ENCODE data around the gene HOXB13.

HOXB13 gene

GRCh38 chr17:48704361-48705248, 23.9 kb downstream of the HOXB13 start:
- ChIA-PET POLR2A (no interaction called here), CTCF (interaction anchor here (1.2 to 2.2 kb wide), 6 partner anchors 15 to 174 kb away, joined by 3 to 18 read pairs (median 6); partner anchors contain the start of gene PRAC2)
- DNase-seq (ENCODE audit: low read depth, low spot score) = no peak
- TF ChIP-seq, protein P1, sequence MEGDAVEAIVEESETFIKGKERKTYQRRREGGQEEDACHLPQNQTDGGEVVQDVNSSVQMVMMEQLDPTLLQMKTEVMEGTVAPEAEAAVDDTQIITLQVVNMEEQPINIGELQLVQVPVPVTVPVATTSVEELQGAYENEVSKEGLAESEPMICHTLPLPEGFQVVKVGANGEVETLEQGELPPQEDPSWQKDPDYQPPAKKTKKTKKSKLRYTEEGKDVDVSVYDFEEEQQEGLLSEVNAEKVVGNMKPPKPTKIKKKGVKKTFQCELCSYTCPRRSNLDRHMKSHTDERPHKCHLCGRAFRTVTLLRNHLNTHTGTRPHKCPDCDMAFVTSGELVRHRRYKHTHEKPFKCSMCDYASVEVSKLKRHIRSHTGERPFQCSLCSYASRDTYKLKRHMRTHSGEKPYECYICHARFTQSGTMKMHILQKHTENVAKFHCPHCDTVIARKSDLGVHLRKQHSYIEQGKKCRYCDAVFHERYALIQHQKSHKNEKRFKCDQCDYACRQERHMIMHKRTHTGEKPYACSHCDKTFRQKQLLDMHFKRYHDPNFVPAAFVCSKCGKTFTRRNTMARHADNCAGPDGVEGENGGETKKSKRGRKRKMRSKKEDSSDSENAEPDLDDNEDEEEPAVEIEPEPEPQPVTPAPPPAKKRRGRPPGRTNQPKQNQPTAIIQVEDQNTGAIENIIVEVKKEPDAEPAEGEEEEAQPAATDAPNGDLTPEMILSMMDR (IDR thresholded peaks at IDR 0.05; ENCODE audit: insufficient read depth, low read length, missing control alignments) = no peak
- H3K4me3 ChIP-seq (ENCODE audit: low read depth, low read length) = no peak overlapping the region

- ChIA-PET POLR2A (no interaction called here), CTCF (interaction anchor here (0.9 to 3.3 kb wide), 5 partner anchors 22 to 331 kb away, joined by 3 to 17 read pairs (median 3); no protein-coding TSS in a partner anchor)
- no peak overlapping the region for H3K4me3 ChIP-seq (ENCODE audit: low read depth, low read length)
- TF ChIP-seq, protein P1 (IDR thresholded peaks at IDR 0.05; ENCODE audit: insufficient read depth, low read length, missing control alignments) = no peak
- DNase-seq (ENCODE audit: low read depth, low spot score) = no peak
Observed at GRCh38 chr17:48701864-48702532, 26.6 kb downstream of the HOXB13 start.

DNA sequence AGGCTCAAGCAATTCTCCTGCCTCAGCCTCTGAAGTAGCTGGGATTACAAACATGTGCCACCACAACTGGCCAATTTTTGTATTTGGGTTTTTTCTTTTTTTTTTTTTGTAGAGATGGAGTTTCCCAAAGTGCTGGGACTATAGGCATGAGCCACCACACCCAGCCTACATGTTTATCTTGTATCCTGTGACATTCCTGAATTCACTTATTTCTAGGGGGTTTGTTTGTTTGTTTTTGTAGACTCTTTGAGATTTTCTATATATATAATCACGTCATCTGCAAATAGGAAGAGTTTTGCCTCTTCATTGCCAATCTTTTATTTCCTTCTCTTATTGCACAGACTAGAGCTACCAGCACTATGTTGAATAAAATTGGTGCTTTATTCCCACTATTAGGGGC, 35.4 kb downstream of the HOXB13 start:
- DNase-seq (ENCODE audit: low read depth, low spot score) = no peak
- POLR2A ChIA-PET = no interaction called here
- H3K4me3 ChIP-seq (ENCODE audit: low read depth, low read length) = no peak overlapping the region
- TF ChIP-seq, protein P1 (IDR thresholded peaks at IDR 0.05; ENCODE audit: insufficient read depth, low read length, missing control alignments) = no peak
- CTCF ChIA-PET = interaction anchor here (1.3 to 1.5 kb wide), 3 partner anchors 10 to 22 kb away, joined by 3 to 6 read pairs (median 5); no protein-coding TSS in a partner anchor

DNA sequence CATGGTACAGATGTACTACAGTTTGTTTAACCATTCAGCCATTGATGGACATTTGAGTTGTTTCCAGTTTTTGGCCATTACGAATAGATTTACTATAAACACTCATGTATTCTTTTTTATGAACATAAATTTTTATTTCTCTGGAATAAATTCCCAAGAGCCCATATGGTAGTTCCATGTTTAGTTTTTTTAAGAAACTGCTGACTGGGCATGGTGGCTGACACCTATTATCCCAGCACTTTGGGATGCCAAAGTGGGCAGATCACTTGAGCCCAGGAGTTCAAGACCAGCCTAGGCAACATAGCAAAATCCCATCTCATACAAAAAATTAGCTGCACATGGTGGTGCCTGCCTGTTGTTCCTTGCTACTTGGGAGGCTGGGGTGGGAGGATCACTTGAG, 36.5 kb downstream of the HOXB13 start:
- CTCF ChIA-PET = interaction anchor here (1.3 kb wide), 1 partner anchor 9 kb away, joined by 3 read pairs; no protein-coding TSS in a partner anchor

GRCh38 chr17:48690655-48691054, 37.9 kb downstream of the HOXB13 start:
- ChIA-PET CTCF (interaction anchor here (1.0 to 1.1 kb wide), 2 partner anchors 12 to 114 kb away, joined by 3 to 5 read pairs; no protein-coding TSS in a partner anchor), POLR2A (no interaction called here)
- no peak overlapping the region for H3K4me3 ChIP-seq (ENCODE audit: low read depth, low read length)
- TF ChIP-seq, protein P1 (IDR thresholded peaks at IDR 0.05; ENCODE audit: insufficient read depth, low read length, missing control alignments) = no peak
- no peak for DNase-seq (ENCODE audit: low read depth, low spot score)

More for the DNA sequence above, 36.5 kb downstream of the HOXB13 start:
- POLR2A ChIA-PET = no interaction called here
- DNase-seq (ENCODE audit: low read depth, low spot score) = no peak
- TF ChIP-seq, protein P1 (IDR thresholded peaks at IDR 0.05; ENCODE audit: insufficient read depth, low read length, missing control alignments) = no peak
- H3K4me3 ChIP-seq (ENCODE audit: low read depth, low read length) = no peak overlapping the region

DNA sequence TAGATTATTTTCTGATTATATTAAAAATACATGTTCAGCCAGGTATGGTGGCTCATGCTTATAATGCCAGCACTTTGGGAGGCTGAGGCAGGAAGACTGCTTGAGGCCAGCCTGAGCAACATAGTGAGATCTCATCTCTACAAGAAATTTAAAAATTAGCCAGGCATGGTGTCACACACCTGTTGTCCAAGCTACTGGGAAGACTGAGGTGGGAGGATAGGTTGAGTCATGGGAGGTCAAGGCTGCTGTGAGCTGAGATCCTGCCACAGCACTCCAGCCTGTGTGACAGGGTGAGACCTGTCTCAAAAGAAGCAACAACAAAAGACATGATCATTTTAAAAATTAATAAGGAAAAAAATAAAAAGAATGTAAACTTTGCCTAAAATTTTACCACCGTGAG, 46.9 kb downstream of the HOXB13 start:
- CTCF ChIA-PET = interaction anchor here (1.0 to 13.2 kb wide), 5 partner anchors 13 to 200 kb away, joined by 3 to 260 read pairs (median 60); no protein-coding TSS in a partner anchor
- no peak for DNase-seq (ENCODE audit: low read depth, low spot score)
- H3K4me3 ChIP-seq (ENCODE audit: low read depth, low read length) = no peak overlapping the region
- POLR2A ChIA-PET = no interaction called here
- TF ChIP-seq, protein P1 (IDR thresholded peaks at IDR 0.05; ENCODE audit: insufficient read depth, low read length, missing control alignments) = no peak
